ENCODE results near the gene ZNF236. TPM values are rescaled to one million over a fixed set of nuclear protein-coding genes. Genes with fewer than 3 reads are reported as not detected.
A peak's percentile ranks its signal among the peaks of the same experiment; 100 is the strongest.

Gene ZNF236
- total RNA-seq, 2 experiments from 2014 or later, result 6.6 to 16.1 TPM

GRCh38 chr18:76816127-76816526 lies 6.2 kb upstream of the ZNF236 start:
- Histone ChIP-seq H3K4me3 (ENCODE audit: low read depth, low read length, poor library complexity, severe bottlenecking) (no peak overlapping the region), H3K9me2 (ENCODE audit: insufficient read depth, low read length) (no peaks in the 10 kb centered on the region), H3K79me2 (ENCODE audit: insufficient read depth, low read depth, low read length) (peaks cover 30% of the 10 kb centered on the region), H4K20me1 (ENCODE audit: insufficient read depth, low read length) (no peaks in the 10 kb centered on the region), H3K27ac (ENCODE audit: low read depth, low read length, poor library complexity, severe bottlenecking) (no peak overlapping the region), H3K4me2 (ENCODE audit: low read length) (no peak overlapping the region), H3K9me3 (ENCODE audit: low read length) (no peaks in the 10 kb centered on the region), H2AFZ (ENCODE audit: low read length) (no peak overlapping the region), H3K4me1 (ENCODE audit: insufficient read depth, low read length, poor library complexity, severe bottlenecking) (peaks cover 14% of the 10 kb centered on the region), H3K36me3 (ENCODE audit: insufficient read depth, low read length) (peaks cover 12% of the 10 kb centered on the region)
- no TSS peak for BruUV-seq (replicated peaks)
- DNase-seq (ENCODE audit: low spot score), result no peak
- no peak for TF ChIP-seq EZH2phosphoT487 (IDR thresholded peaks at IDR 0.05; ENCODE audit: borderline replicate concordance, low read depth, low read length)
- TF ChIP-seq CTCF (conservative IDR thresholded peaks at IDR 0.05; ENCODE audit: low read length), result no peak
- CTCF ChIA-PET (ENCODE audit: unreplicated experiment), result no interaction called here
- POLR2A ChIA-PET, result no interaction called here
- intact Hi-C loops (cut with micrococcal nuclease; ENCODE audit: unreplicated experiment), result no loop called here

GRCh38 chr18:76817888-76818611 lies 4.3 kb upstream of the ZNF236 start:
- Histone ChIP-seq H2AFZ (ENCODE audit: low read length) (no peak overlapping the region), H3K4me3 (ENCODE audit: low read depth, low read length, poor library complexity, severe bottlenecking) (no peak overlapping the region), H3K27ac (ENCODE audit: low read depth, low read length, poor library complexity, severe bottlenecking) (no peak overlapping the region), H3K9me3 (ENCODE audit: low read length) (no peaks in the 10 kb centered on the region), H3K4me2 (ENCODE audit: low read length) (no peak overlapping the region), H3K36me3 (ENCODE audit: insufficient read depth, low read length) (peaks cover 12% of the 10 kb centered on the region), H4K20me1 (ENCODE audit: insufficient read depth, low read length) (no peaks in the 10 kb centered on the region), H3K79me2 (ENCODE audit: insufficient read depth, low read depth, low read length) (peaks cover 37% of the 10 kb centered on the region), H3K9me2 (ENCODE audit: insufficient read depth, low read length) (no peaks in the 10 kb centered on the region), H3K4me1 (ENCODE audit: insufficient read depth, low read length, poor library complexity, severe bottlenecking) (peaks cover 14% of the 10 kb centered on the region)
- POLR2A ChIA-PET, result interaction anchor here (0.6 kb wide), 3 partner anchors 30 to 640 kb away, joined by 3 to 5 read pairs (median 3); no protein-coding TSS in a partner anchor
- CTCF ChIA-PET (ENCODE audit: unreplicated experiment), result no interaction called here
- intact Hi-C loops (cut with micrococcal nuclease; ENCODE audit: unreplicated experiment), result no loop called here
- no peak for DNase-seq (ENCODE audit: low spot score)
- BruUV-seq (replicated peaks), result no TSS peak
- TF ChIP-seq EZH2phosphoT487 (IDR thresholded peaks at IDR 0.05; ENCODE audit: borderline replicate concordance, low read depth, low read length) (no peak), CTCF (conservative IDR thresholded peaks at IDR 0.05; ENCODE audit: low read length) (no peak)

GRCh38 chr18:76819411-76820136 lies 2.8 kb upstream of the ZNF236 start:
- Histone ChIP-seq H3K4me2 (ENCODE audit: low read length) (peak overlapping the region; percentile 49), H2AFZ (ENCODE audit: low read length) (no peak overlapping the region), H4K20me1 (ENCODE audit: insufficient read depth, low read length) (no peaks in the 10 kb centered on the region), H3K36me3 (ENCODE audit: insufficient read depth, low read length) (peaks cover 9% of the 10 kb centered on the region; the same call in 1 of the 2 replicates), H3K4me1 (ENCODE audit: insufficient read depth, low read length, poor library complexity, severe bottlenecking) (peaks cover 22% of the 10 kb centered on the region), H3K79me2 (ENCODE audit: insufficient read depth, low read depth, low read length) (peaks cover 52% of the 10 kb centered on the region), H3K27ac (ENCODE audit: low read depth, low read length, poor library complexity, severe bottlenecking) (no peak overlapping the region), H3K9me2 (ENCODE audit: insufficient read depth, low read length) (no peaks in the 10 kb centered on the region), H3K9me3 (ENCODE audit: low read length) (no peaks in the 10 kb centered on the region), H3K4me3 (ENCODE audit: low read depth, low read length, poor library complexity, severe bottlenecking) (no peak overlapping the region)
- TF ChIP-seq EZH2phosphoT487 (IDR thresholded peaks at IDR 0.05; ENCODE audit: borderline replicate concordance, low read depth, low read length) (no peak), CTCF (conservative IDR thresholded peaks at IDR 0.05; ENCODE audit: low read length) (no peak)
- BruUV-seq (replicated peaks), result no TSS peak
- DNase-seq (ENCODE audit: low spot score), result no peak
- intact Hi-C loops (cut with micrococcal nuclease; ENCODE audit: unreplicated experiment), result no loop called here
- ChIA-PET POLR2A (interaction anchor here (0.7 kb wide), 1 partner anchor 1175 kb away, joined by 4 read pairs; no protein-coding TSS in a partner anchor), CTCF (ENCODE audit: unreplicated experiment) (no interaction called here)
